ENCODE measurements around the gene RPS6KA2.
"Not testable (repeated sequence)": the region's sequence is repeated elsewhere in the genome, so short reads cannot be mapped to it uniquely, and the experiment has no call there.

The RPS6KA2 gene

DNA sequence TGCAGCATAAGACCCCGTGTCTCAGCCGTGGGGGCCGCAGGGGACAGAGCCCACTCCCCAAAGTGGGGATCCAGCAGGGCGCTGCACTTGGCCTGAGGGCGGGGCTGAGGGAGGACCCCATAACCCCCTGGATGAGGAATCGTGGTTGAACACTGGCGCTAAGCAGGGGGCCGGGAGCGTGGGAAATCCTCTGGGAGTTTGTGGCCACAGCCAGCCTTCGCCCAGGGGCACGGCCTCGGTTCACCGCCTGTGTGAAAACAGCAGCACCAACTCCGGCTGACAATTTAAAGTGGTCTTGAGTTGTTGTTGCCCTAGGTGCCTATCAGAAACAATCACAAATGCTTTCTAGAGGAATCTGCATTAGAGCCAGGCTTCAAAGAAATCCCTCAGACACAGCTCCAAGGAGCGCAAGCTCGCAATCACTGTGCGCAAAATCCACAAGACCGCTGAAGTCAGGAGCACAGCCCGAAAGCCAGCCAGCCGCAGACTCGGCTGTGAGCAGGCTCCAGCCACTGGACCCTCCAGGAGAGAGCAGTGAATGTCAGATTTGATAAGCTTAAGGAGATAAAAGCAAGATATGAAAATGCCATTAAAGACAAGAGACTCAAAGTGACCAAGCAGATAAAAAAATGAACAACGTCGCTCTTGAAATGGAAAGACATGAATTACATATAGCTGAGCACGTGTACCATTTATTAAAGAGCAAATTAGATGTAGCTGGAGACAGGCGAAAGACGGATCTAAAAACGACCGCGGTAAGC is 10.9 kb upstream of the RPS6KA2 start:
- DNase-seq (ENCODE audit: low read depth, low spot score), result no peak
- no peak overlapping the region for H3K4me3 ChIP-seq (ENCODE audit: low read length)

DNA sequence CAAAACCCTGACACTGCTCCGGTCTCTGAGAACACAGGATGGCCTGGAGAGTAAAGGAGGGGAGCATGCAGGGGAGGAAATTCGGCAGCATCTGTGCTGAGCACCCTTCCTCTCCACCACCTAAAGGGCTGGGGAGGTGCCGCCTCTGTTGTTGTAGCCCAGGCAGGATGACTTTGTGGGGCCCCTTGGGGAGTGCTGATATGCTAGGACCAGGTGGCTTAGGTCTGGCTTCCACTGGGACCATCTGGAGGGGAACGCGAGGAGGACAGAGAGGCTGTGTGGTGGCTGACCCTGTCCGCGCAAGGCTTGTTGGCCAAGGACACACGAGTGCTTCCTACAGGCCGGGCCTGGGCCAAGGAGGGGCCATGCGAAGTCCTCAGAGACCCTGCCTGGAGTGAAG is 9.9 kb upstream of the RPS6KA2 start:
- DNase-seq (ENCODE audit: low read depth, low spot score), result no peak
- H3K4me3 ChIP-seq (ENCODE audit: low read length), result no peak overlapping the region

DNA sequence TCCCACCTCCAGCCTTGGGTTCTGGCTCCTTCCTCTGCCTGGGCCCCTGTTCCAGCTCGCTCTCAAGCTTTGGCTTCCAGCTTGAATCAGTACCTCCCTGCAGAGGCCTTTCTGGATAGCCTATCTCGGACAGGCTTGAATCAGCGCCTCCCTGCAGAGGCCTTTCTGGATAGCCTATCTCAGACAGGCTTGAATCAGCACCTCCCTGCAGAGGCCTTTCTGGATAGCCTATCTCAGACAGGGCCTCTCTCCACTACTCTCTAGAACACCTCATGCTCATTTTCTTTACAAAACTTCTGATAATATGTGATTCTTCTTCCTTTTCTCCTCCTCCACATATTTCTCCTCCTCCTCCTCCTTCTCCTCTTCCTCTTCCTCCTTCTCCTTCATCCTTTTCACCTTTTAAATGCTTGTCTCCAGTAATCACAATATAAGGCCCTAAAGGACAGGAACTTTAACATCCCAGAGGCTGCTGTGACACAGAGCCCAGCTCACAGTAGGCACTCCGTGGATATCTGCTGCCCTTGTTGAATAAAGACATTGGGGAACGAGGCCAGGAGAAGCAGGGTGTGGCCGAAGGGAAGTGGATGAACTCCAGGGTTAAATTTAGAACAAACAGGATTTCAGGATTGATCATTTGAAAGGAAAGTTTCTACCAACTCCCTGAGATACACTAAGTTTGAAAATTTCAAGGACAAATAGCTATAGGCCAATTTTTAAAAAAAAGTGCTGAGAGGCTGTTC is 9.3 kb upstream of the RPS6KA2 start:
- no peak for DNase-seq (ENCODE audit: low read depth, low spot score)
- no peak overlapping the region for H3K4me3 ChIP-seq (ENCODE audit: low read length)

DNA sequence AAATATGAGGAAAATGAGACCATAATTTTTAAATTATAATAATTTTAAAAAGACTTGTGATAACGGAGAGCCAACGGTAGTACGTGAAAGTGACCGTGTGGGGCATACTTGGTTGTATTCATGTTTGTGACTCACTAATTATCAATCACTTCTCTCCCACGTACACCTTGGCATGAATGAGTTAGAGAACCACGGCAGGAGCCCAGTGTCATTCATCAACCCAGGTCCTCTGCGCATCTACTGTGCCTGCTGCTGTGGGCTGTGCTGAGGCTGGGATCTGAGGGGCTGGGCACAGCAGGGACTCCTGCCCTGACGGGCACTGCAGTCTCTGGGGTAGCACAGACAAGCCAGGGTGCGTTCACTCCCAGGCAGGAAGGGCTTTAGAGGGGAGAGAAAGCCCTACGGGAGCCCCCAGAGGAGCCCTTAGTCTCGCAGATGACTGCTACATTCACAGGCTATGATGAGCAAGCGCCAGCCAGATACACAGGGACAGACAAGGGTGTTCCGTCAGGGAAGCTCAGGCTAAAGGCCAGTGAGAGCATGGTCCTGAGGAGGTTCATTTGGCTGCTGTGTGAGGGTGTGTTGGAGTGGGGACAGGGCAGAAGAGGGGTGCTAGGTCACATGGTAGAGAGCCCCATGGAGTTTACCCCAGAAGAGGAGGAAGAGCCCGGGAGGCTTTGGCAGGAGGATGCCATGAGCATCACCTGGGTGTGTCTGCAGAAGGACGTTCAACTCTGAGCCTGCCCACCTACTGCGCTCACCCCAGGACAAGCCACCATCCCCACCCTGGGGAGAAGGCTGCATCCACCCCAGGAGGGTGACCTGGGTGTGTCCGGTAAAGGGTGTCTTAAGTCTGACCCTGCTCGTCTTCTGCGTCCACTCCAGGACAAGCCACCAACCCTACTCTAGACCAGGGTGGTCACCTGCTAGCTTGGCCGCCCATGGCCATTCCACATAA is 8.2 kb upstream of the RPS6KA2 start:
- H3K4me3 ChIP-seq (ENCODE audit: low read length), result no peak overlapping the region
- DNase-seq (ENCODE audit: low read depth, low spot score), result no peak

DNA sequence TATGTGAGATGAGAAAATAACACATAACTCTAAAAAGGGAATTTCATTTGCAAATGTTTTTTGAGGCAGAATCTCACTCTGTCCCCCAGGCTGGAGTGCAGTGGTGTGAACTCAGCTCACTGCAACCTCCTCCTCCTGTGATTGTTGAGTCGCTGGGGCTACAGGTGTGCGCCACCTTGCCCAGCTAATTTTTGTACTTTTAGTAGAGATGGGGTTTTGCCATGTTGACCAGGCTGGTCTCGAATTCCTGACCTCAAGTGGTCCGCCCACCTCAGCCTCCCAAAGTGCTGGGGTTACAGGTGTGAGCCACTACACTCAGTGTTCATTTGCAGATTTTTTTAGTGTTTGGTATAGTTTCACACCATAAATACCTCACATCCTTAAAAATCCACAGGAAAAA is 7.5 kb upstream of the RPS6KA2 start:
- not testable (repeated sequence) for DNase-seq (ENCODE audit: low read depth, low spot score); H3K4me3 ChIP-seq (ENCODE audit: low read length)

DNA sequence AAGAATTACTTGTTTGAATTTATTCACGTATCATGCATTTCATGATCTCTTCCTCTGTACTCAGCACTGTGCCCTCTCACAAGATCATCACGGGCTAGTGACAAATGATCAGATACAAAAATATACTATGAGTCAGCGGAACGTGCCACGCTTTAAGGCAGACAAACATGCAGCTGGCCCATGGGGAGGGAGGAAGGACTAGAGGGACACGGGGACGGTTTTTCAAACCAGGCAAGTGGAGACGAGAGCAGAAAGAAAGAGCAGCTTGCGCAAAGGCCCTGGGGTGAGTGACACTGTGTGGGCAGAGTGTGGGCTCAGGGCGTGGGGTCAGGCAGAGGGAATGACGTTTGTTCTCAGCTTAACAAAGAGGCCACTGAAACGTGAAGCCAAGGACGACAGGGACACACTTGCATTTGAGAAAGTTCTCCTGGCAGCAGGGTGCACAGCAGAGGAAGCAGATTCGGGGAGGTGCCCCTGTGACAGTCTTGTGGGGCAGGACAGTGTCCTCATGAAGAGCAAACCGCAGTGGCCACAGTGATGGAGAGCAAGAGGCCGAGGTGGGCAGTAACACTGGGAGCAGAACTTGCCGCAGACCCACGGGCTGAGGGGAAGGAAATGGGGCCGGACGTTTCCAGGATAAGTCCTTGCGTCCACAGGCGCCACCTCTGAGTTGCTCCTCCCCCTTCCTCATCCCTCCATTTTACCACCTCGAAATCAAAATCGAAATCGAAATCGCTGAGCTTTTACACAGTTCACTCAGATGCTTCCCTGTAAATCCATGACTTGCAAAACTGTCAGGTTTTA is 6.9 kb upstream of the RPS6KA2 start:
- no peak for DNase-seq (ENCODE audit: low read depth, low spot score)

DNA sequence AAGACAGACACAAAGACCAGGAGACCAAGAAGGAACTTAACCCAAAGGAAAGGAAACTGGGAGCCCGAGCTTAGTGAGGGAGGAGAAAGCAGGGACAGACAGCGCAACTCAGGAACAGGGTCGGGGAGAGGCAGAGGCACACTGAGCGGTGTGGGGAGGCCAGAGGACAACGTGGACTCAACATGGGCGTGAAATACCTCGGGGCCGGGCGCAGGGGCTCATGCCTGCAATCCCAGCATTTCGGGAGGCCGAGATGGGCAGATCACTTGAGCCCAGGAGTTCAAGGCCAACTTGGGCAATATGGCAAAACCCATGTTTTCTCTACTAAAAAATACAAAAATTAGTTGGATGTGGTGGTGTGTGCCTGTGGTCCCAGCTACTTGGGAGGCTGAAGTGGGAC is 5.7 kb upstream of the RPS6KA2 start:
- no peak overlapping the region for H3K4me3 ChIP-seq (ENCODE audit: low read length)

More for the DNA sequence above, 6.9 kb upstream of the RPS6KA2 start:
- no peak overlapping the region for H3K4me3 ChIP-seq (ENCODE audit: low read length)

DNA sequence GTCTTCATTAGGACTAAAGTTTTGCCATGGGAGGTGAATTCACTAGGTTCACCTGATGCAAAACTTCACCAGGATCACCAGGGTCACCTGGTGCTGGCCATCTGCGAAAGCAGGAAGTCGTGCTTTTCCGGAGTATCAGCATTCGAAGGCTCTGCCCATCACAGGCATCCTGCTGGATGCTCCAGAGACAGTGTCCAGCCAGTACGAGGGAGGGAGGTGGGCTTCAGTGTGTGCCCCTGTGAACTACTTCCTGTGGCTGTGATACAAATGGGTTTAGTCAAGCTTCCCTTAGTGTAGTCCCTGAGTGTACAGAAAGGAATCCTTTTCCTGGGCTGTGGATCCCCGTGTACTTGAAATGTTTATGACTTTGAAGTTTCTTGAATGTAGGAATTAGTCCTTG is 3.4 kb upstream of the RPS6KA2 start:
- H3K4me3 ChIP-seq (ENCODE audit: low read length), result no peak overlapping the region
- no peak for DNase-seq (ENCODE audit: low read depth, low spot score)

More for the DNA sequence above, 5.7 kb upstream of the RPS6KA2 start:
- DNase-seq (ENCODE audit: low read depth, low spot score), result no peak

DNA sequence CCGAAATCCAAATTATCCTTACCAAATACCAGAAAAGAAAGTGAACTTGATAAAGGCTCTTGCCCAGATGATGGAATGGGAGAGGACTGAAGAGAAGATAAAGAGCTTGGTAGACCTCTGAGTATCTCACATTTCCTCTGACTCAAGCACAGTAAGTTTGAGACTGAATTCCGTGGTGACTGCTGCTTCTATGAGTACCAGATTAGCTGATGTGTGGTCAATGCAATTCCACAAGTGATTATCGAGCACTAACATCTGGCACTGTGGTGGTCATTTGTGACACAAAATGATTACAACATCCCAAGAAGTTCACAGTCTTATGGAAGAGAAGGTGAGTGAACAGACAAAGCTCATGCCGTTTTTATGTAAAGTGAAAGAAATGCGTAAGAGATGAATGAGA is 2.6 kb upstream of the RPS6KA2 start:
- DNase-seq (ENCODE audit: low read depth, low spot score), result no peak
- H3K4me3 ChIP-seq (ENCODE audit: low read length), result no peak overlapping the region

DNA sequence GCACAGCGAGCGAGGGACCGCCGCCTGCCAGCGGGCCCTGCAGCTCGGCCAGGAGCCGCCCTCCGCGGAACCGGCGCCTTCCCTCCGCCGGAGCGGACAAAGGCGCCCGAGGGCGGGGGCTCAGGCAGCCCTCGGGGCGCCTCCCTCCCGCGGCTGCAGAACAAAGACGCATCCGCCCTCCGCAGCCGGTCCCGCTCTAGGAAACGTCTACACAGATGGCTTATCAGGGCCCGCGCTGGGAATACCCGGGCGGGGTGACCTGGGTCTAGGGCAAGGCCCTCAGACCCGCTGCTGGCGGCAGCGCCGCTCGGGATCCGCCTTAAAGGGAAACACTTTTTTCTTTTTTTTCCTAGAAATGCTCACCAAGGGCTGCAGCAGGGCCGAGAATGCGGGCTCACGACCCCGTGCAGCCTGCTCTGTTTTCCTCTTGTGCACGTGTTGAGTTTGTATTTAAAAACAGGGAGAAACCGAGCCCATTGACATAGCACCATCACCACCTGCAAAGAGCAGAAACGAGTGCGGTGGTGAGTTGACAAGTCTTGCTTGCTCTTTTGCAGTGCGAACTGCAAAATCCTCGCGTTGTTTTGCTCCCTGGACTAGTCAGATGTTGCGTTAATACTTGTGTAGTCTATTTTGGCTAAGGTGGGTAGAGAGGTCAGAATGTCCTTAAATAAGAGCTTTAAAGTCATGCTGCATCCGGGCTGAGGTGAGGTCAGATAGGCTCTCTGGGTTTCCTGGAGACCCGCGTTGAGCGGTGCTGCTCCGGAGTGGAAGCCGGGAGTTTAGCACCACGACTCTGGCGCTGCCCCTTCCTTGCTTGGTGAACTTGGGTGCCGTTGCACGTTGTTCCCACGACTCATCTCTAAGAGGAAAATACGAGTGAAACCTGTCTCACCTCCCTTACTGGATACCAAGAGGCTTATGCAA is 1.1 kb upstream of the RPS6KA2 start:
- peak; percentile 45 for DNase-seq (ENCODE audit: low read depth, low spot score)

DNA sequence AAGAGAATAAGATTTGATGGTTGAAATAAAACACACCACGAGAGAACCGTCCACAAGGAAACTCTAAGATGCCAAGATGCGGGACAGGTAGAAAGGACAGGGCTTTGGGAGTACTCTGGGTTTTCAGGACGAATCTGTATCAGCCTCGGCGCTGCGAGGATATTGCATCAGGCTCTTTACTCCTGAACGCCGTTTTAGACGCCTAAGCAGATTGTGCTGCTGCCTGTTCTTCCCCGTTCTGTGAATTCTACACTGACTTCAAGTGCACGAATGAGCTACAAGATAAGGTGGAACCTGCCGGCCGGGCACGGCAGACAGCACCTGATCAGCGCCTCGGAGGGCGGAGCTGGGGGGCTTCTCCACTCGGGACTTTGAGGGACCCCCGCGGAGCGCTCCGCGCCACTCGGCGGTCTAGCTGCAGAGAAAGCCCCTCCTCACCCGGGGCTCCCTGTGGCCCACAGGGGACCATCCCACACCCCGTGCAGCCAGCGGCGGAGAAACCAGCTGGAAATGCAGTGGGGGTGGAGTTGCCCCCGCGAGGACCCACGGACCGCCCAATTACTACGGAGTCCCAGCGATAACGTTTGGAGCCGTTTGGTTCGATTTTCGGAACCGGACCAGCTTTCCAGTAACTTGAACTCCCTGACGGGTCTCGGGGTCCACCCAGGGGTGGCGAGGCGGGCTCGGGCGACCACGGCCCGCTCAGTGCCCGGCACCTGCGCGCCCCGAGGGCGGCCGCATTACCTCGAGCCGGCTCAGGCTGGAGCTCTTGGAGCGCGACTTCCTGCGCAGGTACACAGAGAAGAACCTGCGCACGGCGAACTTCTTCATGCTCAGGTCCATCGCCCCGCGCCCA is 646 bp downstream of the RPS6KA2 start:
- peak overlapping the region; percentile 46 for H3K4me3 ChIP-seq (ENCODE audit: low read length)
- DNase-seq (ENCODE audit: low read depth, low spot score), result no peak

More for the DNA sequence above, 1.1 kb upstream of the RPS6KA2 start:
- peak overlapping the region; percentile 67 for H3K4me3 ChIP-seq (ENCODE audit: low read length)

DNA sequence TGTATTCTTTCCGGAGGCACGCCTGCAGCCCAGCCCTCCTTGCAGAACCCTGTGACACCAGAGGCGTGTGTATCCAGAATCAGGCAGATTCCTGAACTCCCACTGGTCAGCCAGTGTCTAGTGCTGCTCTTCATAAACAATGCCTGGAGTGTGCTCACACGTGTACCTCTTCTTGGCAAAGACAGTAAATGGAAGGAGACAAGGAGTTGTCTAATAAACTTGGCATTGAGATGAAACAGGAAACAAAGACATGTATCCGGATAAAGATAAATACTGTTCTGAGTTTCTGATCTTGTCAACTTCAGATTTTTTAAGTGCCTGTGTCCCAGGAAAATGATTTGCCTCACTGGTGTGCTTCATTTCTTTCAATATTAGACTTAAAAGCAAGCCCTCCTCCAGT is 1.7 kb downstream of the RPS6KA2 start:
- DNase-seq (ENCODE audit: low read depth, low spot score), result no peak
- no peak overlapping the region for H3K4me3 ChIP-seq (ENCODE audit: low read length)

DNA sequence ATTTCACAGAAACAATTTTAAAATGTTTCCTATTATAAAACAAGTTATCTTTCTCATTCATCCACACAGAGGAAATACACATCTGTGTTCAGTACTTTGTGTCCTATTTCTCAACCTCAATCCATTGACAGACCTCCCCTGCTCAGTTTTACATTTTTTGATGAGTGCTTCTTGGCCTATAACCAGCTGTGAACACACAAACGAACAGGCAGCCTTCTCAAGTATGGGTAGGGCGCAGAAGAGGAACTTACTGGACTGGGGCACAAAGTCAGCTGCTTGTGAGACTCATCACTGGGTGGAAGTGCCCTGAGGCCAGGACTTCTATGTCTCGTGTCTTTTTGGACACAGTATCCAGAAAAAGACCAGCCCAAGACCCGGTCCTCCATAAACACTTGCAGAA is 2.8 kb downstream of the RPS6KA2 start:
- DNase-seq (ENCODE audit: low read depth, low spot score), result no peak
- no peak overlapping the region for H3K4me3 ChIP-seq (ENCODE audit: low read length)

DNA sequence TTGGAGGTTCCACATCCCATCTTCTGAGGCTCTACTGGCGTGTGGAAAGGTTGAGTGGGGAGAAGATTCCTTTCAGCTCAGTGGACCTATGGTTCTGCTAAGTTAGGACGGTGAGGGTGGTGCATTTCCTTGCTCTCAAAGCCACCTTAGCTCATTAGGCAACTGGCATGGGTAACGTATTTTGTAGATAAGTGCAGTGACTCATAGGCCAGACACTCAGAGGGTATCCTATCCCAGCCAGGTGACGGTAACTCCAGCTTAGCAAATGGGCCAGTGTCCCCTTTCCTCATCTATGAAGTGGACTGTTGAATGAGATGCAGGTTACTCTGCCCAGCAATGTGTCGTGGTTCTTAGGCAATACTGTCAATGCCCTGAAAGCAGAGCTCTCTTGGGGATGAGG is 3.7 kb downstream of the RPS6KA2 start:
- H3K4me3 ChIP-seq (ENCODE audit: low read length), result no peak overlapping the region
- DNase-seq (ENCODE audit: low read depth, low spot score), result no peak

DNA sequence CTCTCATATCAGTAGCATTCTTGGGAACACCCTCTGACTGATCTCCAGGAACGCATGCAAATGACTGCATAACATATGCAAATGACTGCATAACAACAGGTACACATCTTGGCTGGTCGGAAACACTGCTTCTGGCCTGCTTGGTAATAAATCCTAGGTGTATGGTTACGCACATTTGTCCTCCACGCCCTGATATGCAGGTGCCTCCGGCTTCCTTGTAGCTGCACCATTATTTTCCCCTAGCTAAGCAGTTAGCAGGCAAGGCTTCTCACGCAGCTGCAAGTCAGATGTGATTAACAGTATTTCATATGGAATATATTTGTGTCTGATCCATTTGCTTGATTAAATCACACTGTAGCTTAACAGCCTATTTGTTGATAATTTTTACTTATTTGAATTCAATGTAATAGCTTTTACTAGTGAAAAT is 5.9 kb downstream of the RPS6KA2 start:
- no peak overlapping the region for H3K4me3 ChIP-seq (ENCODE audit: low read length)

DNA sequence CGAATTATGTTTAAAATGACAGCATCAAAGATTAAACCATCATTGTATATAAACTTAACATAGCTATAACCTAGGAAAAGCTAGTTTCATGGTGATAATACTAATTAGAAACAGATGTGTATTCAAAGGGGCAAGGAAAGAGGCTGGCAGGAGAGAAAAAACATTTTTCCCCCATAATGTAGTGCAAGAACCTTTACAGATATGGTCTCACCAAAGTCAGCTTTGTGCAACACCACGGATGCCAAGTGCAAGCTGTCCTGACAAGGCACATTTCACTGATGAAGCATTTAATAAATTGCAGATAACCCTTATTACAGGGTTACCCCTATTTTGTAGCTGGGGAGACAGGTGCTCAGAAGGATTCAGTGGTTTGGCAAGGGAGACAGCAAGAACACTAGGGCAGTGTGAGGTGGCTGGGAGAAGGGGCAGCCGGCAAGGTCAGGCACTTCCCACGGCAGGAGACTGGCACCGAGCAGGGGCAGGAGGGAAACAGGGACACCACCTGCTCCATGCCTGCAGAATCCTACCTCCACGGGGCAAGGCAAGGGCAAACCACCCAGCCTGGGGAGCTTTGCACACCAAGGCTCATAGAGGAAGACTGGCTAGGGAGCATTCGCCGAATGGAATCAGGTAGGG is 6.5 kb downstream of the RPS6KA2 start:
- no peak overlapping the region for H3K4me3 ChIP-seq (ENCODE audit: low read length)
- no peak for DNase-seq (ENCODE audit: low read depth, low spot score)

More for the DNA sequence above, 5.9 kb downstream of the RPS6KA2 start:
- DNase-seq (ENCODE audit: low read depth, low spot score), result no peak

All from Jurkat, Clone E6-1 (cell line).